Measurements from ENCODE around the gene JPH3.
A peak's percentile ranks its signal among the peaks of the same experiment; 100 is the strongest.

Gene JPH3

DNA sequence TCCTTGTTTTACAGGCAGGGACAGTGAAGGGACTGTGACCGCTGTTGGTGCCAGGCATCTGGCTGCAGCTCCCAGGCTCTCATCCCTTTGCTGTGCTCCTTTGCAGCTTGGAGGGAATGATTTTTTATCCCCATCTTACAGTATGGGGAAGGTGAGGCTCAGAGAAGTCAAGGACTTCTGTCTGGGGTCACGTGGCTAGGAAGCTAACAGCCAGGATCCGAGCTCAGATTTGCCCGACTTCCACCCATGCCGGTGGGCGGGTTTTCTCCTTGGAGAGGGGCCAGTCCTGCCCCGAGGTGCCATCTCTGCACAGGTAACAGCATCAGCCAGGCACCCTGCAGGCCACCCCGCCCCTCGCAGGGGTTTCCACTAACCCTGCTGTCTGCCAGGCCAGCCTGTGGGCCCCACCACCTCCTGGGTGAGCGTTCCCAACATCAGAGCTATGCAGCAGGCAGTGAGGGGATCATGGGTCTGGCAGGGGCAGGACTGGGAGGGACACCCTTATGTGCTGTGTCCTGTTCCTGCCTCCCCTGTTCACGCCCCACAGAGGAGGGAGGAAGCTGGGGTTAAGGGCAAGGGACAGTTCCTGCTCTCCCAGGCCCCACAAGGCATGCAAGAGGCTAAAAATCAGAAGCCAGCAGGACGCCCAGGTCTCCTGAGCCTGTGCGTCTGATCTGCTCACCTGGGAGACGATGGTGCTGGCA lies 25.4 kb downstream of the JPH3 start:
- no peak for DNase-seq

GRCh38 chr16:87628246-87628923 lies 26.1 kb downstream of the JPH3 start:
- no peak for DNase-seq

- DNase-seq: no peak
Observed at GRCh38 chr16:87628940-87629339, 26.6 kb downstream of the JPH3 start.

- no peak for DNase-seq
Observed at GRCh38 chr16:87631067-87631466, 28.8 kb downstream of the JPH3 start.

- DNase-seq: no peak
Observed at GRCh38 chr16:87634411-87634810, 32.1 kb downstream of the JPH3 start.

DNA sequence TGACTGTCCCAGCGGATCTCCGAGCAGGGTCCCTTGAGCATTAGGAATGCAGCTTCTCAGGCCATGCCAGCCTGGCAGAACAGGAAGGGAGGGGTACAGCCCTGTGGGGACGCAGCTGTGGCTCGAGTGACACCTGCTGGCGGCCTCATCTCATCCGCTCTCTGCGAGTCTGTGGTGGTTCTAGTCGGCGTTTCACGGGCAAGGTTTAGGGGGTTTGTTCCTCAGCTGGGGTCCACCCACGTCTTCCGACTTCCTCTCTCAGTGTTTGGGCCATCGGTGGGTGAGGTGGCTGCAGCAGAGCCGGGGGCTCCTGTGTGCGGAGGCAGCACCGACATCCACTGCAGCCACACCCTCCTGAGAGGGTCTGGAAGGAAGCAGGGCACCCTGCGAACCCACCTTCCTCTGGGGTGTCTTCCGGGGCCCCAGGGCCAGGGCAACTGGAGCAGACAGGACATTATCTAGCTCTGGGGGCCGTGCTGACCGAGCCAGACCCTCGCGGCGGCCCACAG lies 33.3 kb downstream of the JPH3 start:
- DNase-seq: peak; percentile 82 to 86

DNA sequence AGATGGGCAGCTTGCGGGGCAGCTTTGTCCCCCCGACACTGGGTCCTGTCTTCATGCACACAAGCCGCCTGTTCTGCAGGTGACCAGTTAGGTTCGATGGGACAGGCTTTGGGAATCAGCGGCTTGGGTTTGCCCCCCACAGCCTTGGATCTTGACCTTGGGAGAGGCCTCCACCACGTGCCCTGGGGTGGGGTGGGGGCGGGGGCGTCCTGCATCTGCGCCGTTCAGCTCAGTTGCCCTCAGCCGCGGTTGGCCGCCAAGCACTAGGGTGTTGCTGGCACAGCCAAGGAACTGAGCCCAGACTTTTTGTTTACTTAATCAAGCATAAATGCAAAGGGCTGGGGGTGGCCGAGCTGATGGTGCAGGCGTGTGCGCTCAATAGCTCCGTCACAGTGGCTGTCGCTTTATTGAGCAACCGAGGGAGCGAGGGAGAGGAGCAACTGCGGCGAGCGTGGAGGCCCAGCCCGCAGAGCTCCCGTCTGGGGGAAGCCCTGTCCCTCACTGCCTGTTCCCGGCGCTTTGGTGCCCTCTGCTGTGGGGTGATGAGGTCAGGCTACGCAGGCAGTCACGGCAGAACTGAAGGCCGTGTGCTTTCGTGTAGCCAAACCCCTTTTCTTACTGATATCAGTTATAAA lies 33.9 kb downstream of the JPH3 start:
- DNase-seq: peak; percentile 90

- DNase-seq: no peak
Observed at GRCh38 chr16:87636741-87637140, 34.4 kb downstream of the JPH3 start.

- DNase-seq: no peak
Observed at GRCh38 chr16:87637357-87637756, 35.0 kb downstream of the JPH3 start.

DNA sequence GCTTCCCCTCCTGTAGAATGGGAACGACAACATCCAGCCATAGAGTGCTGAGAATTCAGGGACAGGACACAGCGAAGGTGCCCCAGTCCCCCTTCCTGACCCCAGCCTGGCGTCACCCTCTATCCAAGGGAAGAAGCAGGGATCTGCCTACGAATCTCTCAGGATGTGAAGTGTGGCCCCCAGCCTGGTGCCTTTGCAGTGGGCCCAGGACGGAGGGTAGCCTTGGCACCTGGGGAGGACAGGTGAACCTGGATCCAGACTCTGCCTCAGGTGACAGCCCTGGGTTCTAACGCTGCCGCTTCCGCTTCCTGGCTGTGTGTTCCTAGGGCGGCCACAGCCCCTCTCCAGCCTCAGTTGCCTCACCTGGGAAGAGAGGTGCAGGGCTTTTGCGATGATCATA lies 36.4 kb downstream of the JPH3 start:
- no peak for DNase-seq

DNA sequence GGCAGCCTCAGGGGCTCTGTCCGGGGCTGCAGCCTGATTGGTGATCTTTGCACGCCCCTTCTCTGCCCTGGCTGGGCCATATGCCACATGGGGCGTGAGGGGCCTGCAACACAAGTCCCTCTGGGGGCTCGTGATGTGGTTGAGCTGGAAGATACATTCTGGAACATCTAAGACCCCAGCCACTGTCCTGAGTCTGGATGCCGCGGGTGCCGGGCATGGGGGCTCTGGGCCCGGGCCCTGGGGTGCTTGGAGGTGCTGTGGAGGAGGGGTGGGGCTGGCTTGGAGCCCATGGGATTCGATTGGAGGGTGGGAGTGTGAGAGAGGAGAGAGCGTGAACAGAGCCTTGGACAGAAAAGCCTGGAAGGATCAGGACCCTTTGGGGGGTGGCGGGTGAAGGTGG lies 39.4 kb downstream of the JPH3 start:
- no peak for DNase-seq

GRCh38 chr16:87642491-87642890 lies 40.2 kb downstream of the JPH3 start:
- no peak for DNase-seq

GRCh38 chr16:87644186-87644585 lies 41.9 kb downstream of the JPH3 start:
- DNase-seq: no peak

GRCh38 chr16:87644596-87644995 lies 42.3 kb downstream of the JPH3 start:
- DNase-seq: no peak

DNA sequence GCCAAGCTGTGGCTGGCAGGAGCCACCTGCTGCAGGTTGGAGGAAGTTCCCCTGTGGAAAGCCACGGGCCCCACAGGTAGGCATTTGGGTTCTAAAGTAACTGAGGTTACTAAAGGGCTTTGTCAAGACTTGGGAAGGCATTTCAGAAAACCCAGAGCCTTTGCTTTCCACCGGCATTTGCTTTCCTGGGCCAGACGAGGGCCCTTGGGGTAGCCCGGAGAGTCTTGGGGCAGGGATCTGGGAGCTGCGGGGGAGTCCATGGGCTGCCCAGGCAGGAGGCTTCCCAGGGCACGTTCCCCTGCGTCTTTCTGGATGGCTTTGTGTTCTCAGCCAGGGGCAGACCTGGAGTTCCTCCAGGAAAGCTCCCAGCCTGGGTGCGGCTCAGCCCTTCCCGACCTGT lies 43.5 kb downstream of the JPH3 start:
- no peak for DNase-seq

DNA sequence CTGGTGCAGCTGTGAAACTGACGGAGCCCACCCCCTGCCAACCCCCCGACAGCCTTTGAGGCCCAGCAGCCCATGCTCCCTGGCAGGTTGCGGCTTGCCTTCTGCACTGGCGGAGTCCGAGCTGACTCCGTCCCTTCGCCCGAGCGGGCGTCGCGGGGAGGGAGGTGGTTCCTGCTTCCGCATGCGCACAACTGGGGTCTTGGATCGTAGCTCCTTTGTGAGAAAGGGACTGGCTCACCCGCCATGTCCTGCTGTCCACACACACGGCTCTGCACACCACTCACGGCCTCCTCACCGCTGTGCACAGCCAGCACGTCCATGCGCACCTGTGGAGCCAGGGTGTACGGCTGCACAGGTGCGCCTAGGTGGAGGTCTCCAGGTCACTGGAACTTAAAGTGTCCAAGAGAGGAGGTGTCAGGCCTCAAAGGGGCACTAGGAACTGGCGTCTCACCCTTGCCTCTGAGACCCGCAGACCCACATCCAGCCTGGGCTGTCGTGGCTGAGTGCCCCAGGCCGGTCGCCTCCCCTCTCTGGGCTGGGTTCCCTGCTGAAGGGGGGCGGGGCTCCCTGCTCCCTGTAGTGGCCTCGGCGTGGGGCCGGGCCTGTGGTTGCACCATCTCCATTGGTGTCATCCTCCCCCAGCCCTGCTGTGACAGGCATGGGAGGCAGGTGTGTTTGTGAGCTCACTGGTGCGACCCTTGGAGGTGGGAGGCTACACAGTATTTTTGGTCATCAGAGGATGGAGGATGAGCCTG lies 45.3 kb downstream of the JPH3 start:
- no peak for DNase-seq

GRCh38 chr16:87648236-87648635 lies 45.9 kb downstream of the JPH3 start:
- no peak for DNase-seq

GRCh38 chr16:87648698-87649487 lies 46.6 kb downstream of the JPH3 start:
- no peak for DNase-seq

- no peak for DNase-seq
Observed at GRCh38 chr16:87652386-87652785, 50.1 kb downstream of the JPH3 start.

DNA sequence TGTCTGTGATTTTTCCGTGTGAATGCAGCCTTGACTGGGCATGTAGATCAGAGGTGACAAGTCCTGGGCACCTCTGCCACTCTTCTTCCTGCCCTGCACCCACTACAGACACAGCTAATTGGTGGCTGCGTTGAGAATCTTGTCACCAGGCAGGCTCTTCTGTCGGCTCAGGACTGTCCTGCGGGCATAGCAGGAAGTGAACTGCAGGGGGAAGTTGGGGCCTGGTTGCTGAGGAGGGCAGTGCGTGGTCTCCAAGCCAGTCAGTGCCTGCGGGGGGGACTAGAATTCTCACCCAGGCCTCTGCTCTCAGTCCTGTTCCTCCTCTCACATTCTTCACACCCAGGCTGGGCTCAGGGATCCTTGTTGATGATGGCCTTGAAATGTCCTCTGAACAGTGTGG lies 50.5 kb downstream of the JPH3 start:
- no peak for DNase-seq

GRCh38 chr16:87653234-87653633 lies 50.9 kb downstream of the JPH3 start:
- DNase-seq: no peak

DNA sequence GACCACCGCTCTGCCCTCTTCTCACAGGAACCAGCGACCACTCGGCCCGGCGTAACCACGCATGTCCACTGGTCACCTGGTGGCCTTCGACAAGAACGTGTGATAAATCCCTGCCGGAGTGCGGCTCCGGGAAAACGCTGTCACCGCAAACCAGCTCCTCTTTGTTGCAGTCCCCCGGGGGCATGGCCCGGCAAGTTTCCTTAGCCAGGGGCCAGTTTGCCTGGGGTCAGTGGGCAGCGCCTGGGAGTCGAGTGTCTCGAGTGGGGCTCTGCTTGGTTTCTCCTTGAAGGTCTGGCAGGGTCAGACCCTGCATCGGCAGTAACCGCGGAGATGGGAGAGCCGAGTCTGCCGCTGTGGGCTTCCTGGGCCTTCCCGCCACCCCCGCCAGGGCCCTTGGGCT lies 52.5 kb downstream of the JPH3 start:
- DNase-seq: no peak

DNA sequence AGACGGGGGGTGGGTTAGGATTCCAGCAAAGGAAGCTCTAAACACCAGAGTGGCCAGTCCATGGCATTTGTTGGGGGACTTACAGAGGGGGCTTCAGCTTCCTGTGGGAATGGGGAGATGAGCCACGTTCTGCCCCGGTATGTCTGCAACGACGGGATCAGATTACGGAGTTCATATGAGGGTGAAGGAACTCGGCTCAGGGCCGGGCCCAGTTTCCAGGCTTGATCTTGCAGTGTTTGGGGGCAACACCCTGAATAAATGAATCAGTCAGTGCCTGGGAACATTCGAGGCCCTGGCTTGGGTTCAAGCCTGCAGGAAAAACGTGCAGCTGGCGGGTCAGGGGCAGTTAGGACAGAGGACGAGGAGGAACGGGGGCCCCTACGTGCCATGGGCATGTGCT lies 54.0 kb downstream of the JPH3 start:
- no peak for DNase-seq

Data from activated T-cell treated with anti-CD3 and anti-CD28 coated beads, Interleukin-2, amount 50 U/mL, for 48 hours (primary cell).